ENCODE measurements around the gene TSPAN4.

DNA sequence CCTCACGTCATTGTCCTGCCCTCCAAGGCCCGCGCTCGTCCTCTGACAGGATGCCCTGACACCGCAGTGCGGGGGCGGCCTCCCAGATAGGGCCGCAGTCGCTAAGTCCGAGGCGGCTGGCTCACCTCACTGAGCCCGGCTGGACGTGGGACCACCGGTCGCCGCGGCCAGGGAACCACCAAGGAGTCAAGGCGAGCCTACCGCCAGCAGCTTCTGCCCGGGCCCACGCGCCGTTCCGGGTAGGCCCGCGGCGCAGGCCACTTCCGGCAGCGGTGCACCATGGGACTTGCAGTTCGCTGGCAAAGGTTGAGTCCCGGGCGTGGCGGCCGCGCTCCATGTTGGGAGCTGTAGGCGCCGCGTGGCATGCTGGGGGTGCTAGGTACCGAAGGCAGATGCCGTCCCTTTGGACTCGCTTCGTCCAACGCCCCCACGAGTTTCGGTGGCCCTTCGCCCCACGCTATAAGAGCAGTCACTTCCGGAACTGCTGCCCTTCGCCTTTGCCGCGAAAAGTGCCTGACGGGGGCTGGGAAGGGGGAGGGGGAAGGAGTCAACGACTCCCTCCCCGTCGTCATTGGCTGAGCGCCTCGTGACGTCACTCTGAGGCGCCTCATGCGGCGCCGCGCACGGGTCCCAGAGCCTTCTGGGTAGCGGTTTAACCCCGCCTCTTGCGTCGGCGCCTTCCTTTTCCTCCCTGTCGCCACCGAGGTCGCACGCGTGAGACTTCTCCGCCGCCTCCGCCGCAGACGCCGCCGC lies 33.2 kb upstream of the TSPAN4 start, which contains the start of gene RPLP2:
- TF ChIP-seq, protein P1, sequence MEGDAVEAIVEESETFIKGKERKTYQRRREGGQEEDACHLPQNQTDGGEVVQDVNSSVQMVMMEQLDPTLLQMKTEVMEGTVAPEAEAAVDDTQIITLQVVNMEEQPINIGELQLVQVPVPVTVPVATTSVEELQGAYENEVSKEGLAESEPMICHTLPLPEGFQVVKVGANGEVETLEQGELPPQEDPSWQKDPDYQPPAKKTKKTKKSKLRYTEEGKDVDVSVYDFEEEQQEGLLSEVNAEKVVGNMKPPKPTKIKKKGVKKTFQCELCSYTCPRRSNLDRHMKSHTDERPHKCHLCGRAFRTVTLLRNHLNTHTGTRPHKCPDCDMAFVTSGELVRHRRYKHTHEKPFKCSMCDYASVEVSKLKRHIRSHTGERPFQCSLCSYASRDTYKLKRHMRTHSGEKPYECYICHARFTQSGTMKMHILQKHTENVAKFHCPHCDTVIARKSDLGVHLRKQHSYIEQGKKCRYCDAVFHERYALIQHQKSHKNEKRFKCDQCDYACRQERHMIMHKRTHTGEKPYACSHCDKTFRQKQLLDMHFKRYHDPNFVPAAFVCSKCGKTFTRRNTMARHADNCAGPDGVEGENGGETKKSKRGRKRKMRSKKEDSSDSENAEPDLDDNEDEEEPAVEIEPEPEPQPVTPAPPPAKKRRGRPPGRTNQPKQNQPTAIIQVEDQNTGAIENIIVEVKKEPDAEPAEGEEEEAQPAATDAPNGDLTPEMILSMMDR (conservative IDR thresholded peaks at IDR 0.05 in 1 of 2, IDR thresholded peaks at IDR 0.05 in 1 of 2; ENCODE audit: low read depth in 1 of 2, low read length in 2 of 2): no peak
- no peak for TF ChIP-seq EZH2 (IDR thresholded peaks at IDR 0.05; ENCODE audit: low read length, missing control alignments)

All from fibroblast of lung (primary cell).